Glomerular endothelial cell (primary cell): ENCODE results near the gene EEF2K. TPM values are rescaled to one million over a fixed set of nuclear protein-coding genes. Genes with fewer than 3 reads are reported as not detected.
"Not testable (repeated sequence)": the region's sequence is repeated elsewhere in the genome, so short reads cannot be mapped to it uniquely, and the experiment has no call there.

Experiments used
- DNase-seq: peaks from one replicate; pipeline ENCODE4 v3.0.0-alpha.2; 2011; ENCODE audit warnings: low read depth, low spot score; ENCODE audit errors: extremely low read depth
- total RNA-seq: library from RNA; depleted of rRNA; stranded (reverse); fragments of >200 nt; gene quantifications from 2 replicates; pipeline ENCODE4 v1.2.3, GENCODE V29; 2015

EEF2K gene
- total RNA-seq, 1 donor from 2014 or later = 26.5 TPM

DNA sequence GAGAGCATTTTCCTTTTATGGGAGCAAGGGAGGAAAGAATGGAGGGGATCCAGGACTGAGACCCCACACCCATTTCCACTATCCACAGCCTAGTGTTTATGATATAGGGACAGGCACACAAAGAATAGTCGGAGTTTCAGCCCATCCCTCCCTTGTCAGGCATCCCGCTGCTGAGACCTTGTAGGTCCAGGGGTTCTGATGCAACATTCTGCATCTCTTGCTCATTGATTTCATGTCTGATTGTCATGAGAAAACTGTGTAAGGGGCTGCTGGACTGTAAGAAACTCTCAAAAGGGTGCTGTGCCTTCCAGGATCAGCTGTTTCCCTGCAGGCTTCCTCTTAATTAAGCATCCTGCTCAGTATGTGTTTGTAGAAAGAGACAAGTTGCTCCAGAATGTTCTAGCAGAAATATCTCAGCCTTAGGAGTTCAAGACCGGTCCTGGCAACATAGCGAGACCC, 85.8 kb downstream of the EEF2K start:
- DNase-seq = no peak

DNA sequence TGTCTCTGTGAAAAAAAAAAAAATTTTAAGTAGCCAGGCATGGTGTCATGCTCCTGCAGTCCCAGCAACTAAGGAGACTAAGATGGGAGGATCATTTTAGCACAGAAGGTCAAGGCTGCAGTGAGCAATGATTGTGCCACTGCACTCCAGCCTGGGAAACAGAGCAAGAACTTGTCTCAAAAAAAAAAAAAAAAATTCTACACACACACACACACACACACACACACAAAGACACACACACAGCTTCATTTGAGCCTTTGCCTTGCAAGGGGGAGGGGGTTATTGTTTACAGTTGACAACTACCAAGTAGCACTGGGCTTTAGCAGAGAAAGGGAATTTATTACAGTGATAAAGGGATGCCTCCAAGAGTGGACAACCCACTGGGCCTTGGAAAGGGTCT, 86.2 kb downstream of the EEF2K start:
- DNase-seq = no peak

DNA sequence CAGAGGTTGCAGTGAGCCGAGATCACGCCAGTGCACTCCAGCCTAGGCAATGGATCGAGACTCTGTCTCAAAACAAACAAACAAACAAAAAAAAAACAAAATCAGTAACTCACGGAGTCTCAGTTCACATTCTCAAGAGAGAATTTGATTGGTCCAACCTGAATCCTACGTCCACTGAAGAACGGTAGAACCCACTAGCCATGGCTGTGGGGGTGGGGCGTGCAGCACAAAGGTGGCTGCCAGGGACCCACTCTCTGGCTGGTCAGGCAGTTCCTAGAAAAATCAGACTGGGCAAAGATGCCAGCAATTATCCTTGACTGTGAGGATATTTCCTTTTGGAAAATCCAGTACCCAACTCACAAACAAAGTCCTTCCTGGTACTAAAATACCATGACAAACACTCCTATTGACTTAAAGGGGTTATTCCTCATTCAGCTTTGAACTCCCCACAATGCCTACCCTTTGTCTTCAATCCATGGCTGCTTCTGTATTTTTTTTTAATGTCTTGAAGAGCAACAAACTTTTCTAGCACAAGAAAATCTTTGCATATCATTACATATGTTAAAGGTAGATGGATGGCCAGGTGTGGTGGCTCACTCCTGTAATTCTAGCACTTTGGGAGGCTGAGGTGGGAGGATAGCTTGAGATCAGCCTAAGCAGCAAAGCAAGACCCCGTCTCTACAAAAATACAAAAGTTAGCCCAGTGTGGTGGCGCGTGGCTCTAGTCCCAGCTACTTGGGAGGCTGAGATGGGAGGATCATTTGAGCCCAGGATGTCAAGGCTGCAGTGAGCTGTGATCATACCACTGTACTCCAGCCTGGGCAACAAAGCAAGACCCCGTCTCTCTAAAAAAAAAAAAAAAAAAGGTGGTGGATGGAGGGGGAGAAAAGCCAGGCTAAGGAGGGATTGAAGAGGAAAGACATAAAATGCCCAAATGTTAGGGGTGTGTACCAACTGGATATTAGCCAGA, 87.3 kb downstream of the EEF2K start:
- DNase-seq = no peak

DNA sequence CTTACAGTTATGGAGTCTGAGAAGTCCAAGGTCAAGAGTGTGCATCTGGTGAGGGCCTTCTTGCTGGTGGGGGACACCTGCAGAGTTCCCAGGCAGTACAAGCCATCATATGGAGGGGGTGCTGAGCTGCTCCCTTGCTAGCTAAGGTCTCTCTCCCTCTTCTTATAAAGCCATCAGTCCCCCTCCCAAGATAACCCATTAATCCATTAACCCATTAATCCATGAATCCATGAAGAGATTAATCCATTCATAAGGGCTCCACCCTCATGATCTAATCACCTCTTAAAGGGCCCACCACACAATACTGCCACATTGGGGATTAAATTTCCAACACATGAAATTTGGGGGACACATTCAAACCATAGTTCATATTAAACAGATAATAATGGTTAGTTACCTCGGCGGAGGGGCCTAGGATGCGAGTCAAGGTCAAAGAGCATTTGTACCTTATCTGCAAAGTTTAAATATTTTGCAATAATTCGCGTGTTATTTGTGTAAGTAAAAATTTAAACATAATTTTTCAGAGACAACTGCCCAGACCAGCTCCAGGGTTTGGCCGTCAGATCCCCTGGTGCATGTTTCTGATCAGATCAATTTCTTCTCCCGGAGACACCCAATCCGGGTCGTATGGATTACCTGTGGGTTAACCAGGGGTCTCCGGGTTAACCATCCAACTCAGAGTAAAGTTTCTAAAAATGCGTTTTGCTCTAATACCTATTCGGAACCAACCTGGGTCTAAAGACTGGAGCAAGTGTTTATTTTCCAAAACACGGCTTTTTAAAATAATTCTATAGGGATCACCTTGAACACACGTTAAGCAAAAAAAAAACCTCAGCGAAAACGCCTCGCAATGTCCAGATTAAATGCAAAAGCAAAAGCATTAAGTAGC, 90.4 kb downstream of the EEF2K start:
- DNase-seq = peak; percentile 67

DNA sequence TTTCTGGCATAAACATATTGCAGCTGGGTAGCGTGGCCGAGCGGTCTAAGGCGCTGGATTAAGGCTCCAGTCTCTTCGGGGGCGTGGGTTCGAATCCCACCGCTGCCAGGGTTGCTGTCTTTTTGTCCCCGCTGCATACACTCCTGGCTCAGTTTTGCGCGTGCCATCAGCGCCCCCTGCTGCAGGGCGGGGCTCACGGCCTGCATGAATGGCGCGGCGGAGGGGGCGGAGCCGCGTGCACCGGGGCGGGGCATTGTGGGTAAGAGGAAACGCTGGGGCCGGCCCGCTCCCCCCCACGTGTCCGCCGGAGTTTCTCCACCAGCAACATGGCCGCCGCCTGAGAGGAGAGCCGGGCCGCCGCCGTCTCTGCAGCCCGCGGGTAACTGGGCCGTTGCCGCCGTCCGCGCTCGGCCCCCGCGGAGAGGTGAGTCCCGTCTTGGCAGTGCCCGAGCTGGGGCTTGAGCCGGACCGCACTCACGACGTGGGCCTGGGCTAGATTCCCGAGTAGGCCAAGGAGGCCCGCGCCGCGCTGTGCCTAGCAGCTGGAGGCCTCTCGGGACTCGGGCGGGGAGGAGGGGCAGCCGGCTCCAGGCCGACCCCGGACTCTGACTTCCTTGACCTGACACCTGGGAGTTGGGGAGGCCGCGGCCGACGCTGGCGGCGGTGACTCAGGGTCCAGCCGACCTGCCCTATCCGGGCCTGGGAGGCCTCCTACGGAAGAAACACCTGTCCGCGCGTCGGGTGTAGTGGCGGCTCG, 91.2 kb downstream of the EEF2K start, which contains the start of gene POLR3E:
Gene POLR3E (plus strand): TSS at position 296 of the 757 bp plus-strand sequence. CDS start 5,560 bp downstream, outside the sequence.
- peak; percentile 74 for DNase-seq

DNA sequence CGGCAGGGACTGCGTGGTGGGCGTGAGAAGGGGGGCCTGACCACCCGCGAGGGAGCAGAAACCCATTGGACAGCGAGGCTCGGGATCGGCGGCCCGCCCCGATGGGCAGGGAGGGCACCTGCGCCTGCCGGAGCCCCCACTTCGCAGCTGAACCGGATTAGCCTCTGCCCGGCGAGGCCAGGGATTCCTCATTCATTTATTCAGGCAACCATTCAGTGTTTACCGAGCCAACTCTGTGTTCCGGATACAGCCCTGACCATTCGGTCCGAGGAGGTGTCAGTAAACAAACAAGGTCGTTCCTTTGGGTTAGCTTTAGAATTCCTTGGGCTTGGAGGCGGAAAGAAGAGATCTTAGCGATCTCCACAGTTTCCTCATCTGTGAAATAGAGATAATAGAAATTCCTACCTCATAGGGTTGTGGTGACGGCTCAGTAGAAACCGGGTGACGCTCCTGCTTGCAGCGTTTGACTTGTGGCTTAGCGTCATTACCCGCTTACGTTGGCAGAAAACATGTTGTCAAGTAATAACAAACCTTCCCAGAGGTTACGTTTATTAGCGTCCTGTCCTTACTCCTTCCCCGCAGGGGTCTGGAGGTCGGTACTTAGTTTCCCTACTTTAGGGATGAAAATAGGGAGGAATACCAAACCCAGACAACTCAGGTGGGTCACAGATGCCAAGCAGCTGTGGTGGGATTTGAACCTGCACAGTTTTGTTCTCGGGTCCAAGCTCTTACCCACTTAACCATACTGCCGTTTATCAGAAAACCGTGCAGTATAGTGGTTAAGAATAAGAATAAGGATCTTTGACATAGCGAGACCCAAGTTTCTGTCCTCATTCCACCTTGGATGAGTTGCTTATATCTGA, 92.0 kb downstream of the EEF2K start:
- peak; percentile 93 for DNase-seq

DNA sequence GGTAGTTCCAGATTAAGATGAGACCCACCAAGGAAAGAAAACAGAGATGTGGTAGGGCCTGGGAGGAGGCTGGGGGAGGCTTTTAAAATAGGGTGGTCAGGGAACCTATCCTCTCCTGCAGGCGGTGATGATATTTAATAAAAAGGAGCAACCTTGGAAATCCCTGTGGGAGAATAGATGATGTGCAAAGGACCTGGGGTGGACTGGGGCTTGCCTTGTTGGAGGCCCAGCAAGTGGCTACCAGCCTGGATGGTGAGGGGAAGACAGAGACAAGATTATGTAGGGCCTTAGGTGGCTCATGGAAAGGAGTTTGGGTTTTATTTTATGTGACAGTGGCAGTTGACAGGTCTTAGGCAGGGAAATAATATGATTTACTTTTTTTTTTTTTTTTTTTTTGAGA, 93.0 kb downstream of the EEF2K start:
- no peak for DNase-seq

DNA sequence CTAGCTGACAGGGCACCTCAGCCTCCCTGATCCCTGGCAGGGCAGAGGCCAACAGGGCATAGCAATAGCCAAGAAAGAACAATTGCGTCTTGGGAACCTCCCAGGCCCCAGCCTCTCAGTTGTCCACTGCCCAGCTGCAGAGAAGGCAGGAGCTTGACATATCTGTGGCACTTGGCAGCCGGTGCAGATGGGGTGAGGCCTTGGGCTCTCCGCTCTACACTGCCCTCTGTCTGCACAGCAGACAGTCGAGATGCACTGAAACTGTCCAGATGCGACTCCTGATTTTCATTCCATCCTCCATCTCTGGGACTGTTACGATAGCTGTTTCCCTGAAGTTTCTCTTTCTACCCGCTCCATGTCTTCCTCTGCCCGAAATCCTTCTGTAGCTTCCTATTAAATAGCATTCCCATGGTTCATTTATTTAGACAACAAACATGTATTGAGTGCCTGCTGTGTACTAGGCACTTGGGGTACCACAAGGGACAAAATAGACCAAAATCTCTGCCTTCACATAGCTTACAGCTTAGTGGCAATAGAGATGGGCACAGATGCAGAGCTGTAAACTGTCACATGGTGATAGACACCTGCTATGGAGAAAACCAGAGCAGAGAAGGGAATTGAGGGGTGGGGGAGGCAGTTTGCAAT, 94.5 kb downstream of the EEF2K start:
- DNase-seq = no peak

DNA sequence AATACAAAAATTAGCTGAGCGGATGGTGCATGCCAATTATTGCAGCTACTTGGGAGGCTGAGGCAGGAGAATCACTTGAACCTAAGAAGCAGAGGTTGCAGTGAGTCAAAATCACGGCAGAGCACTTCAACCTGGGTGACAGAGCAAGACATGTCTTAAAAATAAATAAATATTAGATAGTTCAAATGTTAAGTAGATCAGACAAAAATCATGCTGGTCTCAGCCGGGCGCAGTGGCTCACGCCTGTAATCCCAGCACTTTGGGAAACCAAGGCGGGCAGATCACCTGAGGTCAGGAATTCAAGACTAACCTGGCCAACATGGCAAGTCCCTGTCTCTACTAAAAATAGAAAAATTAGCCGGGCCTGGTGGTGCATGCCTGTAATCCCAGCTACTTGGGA, 95.3 kb downstream of the EEF2K start:
- DNase-seq = not testable (repeated sequence)

DNA sequence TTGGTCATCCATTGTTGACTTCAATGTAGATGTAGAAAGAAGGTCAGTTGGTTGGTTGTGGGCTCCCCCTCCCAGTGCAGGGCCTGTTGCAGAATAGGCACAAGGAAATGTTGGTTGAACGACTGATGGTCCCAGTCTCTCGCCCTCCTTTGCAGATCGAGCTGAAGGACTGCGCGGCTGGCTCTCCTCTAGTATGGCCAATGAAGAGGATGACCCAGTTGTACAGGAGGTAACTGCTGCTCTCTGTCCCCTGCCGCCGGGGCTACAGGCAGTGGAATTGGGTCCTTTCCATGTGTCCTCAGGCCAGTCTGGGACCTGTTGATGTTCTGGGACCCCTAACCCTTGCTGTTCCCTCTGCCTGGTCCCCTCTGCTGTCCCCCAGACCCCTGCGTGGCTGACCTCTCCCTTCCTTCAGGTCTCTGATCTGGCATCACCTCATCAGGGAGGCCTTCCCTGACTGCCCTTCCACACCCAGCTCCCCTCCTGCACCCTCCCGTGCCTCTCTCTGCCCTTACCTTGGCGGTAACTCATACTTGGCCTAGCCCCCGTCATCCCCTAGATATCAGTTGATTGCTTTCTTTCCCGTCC, 96.8 kb downstream of the EEF2K start:
- no peak for DNase-seq

DNA sequence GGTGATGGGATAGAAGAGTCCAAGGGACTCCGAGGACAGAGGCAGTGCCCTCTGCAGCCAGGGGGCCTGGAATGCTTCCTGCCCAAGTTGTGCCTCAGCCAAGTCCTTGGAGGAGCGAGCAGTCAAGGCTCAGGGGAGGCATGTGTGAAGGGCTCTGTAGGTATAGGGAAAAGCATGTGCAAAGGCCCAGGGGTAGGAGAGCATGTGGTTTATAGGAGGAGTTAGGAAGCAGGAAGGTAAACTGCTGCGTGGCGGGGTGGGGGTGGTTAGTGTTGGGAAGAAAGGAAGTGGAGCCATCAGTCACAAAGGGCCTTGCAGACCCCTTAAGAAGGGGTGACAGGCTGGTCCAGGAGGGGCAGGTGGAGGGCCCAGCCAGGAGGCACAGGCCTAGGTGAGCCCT, 98.3 kb downstream of the EEF2K start:
- DNase-seq = no peak

DNA sequence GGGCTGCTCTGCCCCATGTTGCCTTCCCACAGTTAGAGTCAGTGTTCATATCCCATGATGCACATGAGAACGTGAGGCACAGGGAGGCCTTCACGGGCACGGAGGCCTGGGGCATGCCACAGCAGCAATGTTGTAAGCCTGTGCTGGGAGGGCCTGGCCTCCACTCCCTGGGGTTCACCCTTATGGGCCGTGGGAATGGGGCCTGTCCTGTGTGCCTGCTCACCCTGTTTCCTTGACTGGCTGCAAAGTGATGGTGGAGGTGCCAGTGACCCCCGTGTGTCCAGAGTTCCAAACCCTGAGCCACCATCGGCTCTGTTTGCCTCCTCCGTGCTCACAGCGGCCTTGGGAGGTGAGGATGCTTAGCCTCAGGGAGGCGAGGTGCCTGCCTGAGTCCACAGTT, 100.7 kb downstream of the EEF2K start:
- DNase-seq = no peak

DNA sequence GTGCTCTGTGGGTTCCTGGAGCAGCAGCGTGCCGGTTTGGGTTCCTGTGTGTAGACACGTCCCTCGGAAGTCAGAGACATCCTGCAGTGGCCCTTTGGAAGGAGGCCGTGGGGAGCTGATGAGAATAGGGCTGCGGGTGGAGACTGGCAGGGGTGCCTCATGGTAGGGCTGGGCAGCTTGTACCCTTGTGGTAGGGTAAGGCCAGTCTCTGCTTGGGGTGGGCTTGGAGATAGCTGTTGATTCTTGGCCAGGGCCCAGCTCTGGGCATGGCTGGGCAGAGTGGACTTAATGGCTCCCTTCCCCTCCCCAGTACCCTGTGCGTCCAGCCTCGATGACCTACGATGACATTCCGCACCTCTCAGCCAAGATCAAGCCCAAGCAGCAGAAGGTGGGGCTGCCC, 101.8 kb downstream of the EEF2K start:
- DNase-seq = no peak

DNA sequence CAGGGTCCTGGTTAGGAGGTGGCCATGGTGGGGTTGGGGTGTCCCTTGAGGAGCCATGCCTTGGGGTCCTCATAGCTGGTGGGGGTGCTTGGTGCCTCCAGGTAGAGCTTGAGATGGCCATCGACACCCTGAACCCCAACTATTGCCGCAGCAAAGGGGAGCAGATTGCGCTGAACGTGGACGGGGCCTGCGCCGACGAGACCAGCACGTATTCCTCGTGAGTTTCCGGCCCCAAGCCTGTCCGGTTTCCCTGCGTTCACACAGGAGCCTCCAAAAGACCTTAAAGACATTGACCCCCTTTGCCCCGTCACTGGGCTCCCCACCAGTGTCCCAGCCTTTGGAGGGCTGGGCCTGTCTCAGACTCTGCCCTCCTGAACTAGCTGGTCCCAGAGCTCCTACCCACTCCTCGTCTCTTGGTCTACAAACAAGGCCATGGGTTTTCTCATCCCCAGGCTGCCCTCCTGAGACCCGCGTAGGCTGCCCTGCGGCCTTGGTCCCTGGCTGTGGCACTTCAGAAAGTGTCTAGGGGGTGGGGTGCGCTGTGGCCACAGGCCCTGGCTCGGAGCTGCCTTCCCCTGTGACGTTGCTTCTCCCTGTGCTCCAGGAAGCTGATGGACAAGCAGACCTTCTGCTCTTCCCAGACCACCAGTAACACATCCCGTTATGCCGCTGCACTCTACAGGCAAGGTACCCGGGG, 102.9 kb downstream of the EEF2K start:
- no peak for DNase-seq

DNA sequence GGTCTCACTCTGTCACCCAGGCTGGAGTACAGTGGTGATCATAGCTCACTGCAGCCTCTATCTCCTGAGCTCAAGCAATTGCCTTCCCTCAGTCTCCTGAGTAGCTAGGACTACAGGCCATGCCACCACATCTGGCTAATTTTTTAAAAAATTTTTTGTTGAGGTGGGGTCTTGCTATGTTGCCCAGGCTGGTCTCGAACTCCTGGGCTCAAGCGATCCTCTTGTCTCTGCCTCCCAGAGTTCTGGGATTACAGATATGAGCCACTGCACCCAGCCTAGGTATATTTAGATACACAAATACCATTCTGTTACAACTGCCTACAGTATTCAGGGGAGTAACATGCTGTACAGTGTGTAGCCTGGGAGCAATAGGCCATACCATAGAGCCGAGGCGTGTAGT, 105.4 kb downstream of the EEF2K start:
- DNase-seq = no peak

DNA sequence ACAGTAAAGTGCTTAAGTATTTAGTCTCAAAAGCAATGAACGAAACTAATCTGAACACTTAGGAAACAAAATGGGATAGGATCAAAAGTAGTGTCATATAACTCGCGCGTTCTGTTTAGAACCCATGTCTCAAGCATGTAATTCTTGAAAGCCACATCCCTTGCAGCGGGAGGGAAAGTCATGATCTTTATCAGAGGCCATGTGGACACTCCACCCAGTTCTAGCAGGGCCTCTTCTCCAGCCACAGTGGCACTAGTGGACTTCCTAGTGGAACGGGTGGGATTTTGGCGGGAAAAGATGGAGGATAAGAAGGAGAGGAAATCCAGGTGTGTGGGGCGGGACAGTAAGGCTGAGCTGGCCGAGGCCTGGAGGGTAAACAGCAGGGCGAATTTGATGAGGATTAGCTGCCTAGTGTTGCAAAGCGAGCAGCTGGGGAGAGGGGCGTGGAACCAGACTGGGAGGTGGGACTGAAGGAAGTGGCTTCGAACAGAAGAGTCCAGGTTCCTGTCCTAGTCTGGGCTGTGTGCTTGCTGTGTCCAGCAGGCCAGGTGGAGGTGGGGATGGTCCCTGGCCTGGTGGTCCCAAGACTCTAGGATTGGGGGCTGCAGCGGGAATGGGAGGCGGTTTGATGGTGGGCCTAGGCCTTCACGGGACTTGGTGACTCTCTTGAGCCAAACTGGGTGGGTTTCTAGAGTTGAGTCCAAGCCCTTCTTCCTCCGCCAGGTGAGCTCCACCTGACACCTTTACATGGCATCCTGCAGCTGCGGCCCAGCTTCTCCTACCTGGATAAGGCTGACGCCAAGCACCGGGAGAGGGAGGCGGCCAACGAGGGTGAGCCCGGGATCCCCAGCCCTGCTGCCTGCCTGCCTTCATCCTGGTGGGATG, 107.1 kb downstream of the EEF2K start:
- no peak for DNase-seq

DNA sequence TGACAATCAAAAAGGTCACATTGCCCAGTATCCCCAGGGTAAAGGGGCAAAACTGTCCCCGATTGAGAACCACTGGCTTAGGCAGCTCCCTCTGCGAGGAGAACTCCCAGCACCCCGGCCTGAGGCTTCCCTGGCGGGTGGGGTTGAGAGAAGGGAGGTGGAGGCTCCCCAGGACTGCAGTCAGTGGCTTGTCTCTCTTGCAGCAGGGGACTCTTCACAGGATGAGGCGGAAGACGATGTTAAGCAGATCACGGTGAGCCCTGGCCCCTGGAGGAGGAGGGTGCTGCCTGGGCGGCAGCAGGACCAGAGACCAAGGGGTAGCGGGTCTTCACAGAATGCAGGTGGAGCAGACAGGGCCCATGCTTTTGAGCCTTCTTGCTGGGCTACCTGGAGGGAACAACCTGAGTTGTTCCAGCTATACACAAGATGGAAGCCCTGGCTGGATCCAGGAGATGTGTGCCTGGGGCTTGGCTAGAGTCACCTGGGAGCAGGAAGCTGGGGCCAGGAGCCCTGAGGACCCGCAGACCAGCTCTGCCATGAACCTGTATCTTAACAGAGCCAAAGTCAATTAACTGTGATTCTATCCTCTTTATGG, 107.9 kb downstream of the EEF2K start:
- DNase-seq = no peak
